ENCODE data around the gene NIP7. TPM values are rescaled to one million over a fixed set of nuclear protein-coding genes. Genes with fewer than 3 reads are reported as not detected.
A peak's percentile ranks its signal among the peaks of the same experiment; 100 is the strongest.

The NIP7 gene
- total and polyA plus RNA-seq, 9 of the 15 experiments (the other 6 are each of a cell fraction or from before 2014, with no cell fraction given): 28.9 to 85.5 (median 72.5) TPM

DNA sequence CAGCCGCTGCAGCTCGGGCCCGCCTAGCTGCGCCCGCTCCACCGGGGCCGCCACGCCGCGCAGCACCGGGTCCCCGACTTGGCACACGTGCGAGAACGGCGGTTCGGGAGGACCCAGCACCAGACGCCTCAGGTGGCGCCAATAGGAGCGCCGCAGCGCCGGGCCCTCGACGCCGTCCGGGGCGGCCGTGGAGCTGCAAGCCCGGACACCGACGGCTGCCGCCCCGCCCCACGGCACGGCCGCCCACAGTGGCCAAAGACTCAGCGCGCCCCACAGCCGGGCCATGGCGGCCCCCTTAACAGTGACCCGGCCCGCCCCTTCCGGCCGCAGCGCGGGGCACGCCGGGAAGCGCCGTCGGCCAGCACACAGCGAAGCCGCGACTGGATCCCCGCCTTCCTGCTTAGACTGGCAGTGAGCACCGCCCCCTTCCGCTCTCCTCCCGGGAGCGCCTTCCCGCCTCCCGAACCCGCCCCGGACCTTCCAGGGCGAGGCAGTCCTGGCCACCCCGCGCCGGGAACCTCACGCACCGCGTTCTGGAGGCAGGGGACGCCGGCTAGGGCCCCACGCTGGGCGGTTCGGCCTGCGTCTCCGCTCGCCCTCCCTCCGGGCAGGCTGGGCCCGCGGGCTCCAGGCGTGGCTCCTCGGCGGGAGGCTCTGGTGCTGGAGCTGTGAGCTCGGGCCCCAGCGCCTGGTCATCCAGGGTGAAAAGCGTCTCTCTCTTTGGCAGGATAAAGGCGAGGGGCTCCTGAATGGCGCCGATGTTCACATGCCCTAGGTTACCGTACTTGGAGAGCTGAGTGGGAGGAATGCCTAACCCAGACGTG lies 9.1 kb upstream of the NIP7 start, which contains the start of gene PDF (continued):
- TF ChIP-seq ZNF384 (IDR thresholded peaks at IDR 0.05; ENCODE audit: low read depth, low read length) (no peak), MAZ (CRISPR knock-in tag; conservative IDR thresholded peaks at IDR 0.05 in 1 of 2, IDR thresholded peaks at IDR 0.05 in 1 of 2) (peak; percentile 77 to 89; a peak in 3 of 4 replicates), E2F1 (CRISPR knock-in tag; IDR thresholded peaks at IDR 0.05) (peak; percentile 88), ZBTB11 (CRISPR knock-in tag; IDR thresholded peaks at IDR 0.05) (peak in 1 of 3 experiments; percentile 85; a peak in 2 of 6 replicates), KDM4B (IDR thresholded peaks at IDR 0.05; ENCODE audit: borderline replicate concordance in 2 of 2, low read depth in 1 of 2) (peak in 1 of 2 experiments; percentile 73; a peak in 2 of 4 replicates), CBFB (CRISPR knock-in tag; IDR thresholded peaks at IDR 0.05) (no peak), ZNF354B (CRISPR knock-in tag; IDR thresholded peaks at IDR 0.05) (no peak), ZNF445 (CRISPR knock-in tag; IDR thresholded peaks at IDR 0.05; ENCODE audit: low read depth) (no peak), ARID3B (CRISPR knock-in tag; IDR thresholded peaks at IDR 0.05; ENCODE audit: borderline replicate concordance) (no peak), CBX8 (IDR thresholded peaks at IDR 0.05; ENCODE audit: borderline replicate concordance, extremely low read depth, low read depth, low read length, poor library complexity, severe bottlenecking) (no peak), FOXP4 (CRISPR knock-in tag; IDR thresholded peaks at IDR 0.05; ENCODE audit: borderline replicate concordance) (no peak), ZNF444 (CRISPR knock-in tag; IDR thresholded peaks at IDR 0.05) (no peak), YY1 (IDR thresholded peaks at IDR 0.05; ENCODE audit: borderline replicate concordance in 1 of 3, control insufficient read depth in 1 of 3, extremely low read depth in 1 of 3, insufficient read depth in 3 of 3, insufficient read length in 1 of 3, insufficient replicate concordance in 2 of 3, low read depth in 1 of 3, low read length in 2 of 3) (peak; percentile 47 to 92 (median 89)), PTBP1 (IDR thresholded peaks at IDR 0.05; ENCODE audit: low read depth, low read length) (no peak), KDM2B (CRISPR knock-in tag; IDR thresholded peaks at IDR 0.05) (no peak)

Measured in K562 (cell line).